ENCODE data around the gene SERGEF.

Gene SERGEF

DNA sequence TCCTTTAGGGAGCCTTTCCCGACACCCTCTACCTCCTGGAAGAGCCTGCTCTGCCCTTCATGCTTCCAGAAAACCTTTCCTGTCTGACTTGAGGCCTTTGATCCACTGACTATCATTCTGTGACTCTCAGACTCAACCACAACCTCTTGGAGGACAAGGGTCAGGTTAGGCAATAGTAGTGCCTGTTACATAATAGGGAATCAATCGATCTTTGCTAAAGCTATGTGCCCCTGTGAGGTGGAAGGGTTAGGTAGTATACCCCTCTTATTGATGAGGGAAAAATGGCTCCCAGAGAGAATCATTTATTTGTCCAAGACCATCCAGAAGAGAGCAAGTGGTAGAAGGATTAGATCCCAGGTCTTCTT is 262.1 kb downstream of the SERGEF start:
- no peak for DNase-seq (ENCODE audit: low read depth in 2 of 2)

GRCh38 chr11:17750013-17750800 is 262.6 kb downstream of the SERGEF start:
- DNase-seq (ENCODE audit: low read depth in 2 of 2) = no peak

DNA sequence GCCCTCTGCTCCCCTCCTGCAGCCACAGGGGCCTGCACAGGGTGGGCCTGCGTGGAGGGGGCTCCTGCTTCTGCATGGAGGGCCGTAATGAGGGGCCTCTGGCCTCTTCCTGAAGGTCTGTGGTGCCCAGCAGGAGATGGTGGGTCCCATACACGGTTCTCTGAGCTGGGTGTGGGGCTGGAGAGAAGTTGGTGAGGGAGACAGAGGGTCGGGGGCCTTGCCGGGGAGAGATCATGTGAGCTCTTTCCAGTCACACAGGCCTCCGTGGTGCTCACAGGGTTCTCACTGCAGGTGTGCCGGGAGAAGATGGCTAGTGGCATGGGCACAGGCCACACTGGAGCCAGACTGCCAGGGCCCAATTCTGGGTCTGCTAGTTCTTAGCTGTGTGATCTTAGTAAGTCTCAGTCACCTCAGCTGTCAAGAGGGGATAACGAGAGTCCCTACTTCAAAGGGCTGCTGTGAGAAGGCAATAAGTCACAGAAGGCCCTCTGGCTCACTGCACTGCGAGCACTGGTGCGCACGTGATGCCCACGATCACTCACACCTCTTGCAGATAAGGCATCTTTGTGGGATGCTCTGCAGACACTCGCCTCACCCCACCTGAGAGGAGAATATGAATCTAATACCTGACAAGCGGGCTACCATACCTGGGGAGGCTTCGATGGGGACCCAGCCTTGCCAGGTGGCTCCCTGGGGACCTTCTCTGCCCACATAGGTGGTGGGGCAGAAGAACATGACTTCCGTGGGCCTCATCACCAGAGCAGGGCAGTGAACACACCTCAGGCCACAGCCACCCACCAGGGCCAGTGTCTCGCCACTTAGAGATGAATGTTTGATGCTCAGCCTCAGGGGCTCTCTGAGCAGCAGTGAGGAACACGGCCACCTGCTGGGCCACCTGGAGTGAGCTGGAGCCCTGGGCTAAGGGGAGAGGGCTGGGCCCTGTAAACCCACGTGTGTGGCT is 263.8 kb downstream of the SERGEF start:
- DNase-seq (ENCODE audit: low read depth in 2 of 2) = no peak

DNA sequence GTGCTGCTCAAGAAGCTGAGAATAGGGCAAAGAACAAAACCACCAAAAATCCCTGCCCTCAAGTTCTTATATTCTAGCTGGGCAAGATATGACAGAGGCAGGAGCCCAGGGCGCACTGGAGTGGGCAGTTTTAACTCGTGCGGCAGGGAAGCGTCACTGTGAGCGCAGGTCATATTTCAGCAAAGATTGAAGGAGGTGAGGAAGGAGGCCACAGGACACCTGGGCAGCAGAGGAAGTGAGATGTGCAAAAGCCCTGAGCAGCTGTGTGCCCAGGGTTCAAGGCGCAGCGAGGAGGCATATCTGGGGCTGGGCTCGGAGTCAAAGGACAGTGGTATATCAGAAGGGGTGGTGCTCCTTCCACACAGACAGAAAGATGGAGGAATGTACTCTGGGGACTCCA is 264.8 kb downstream of the SERGEF start:
- DNase-seq (ENCODE audit: low read depth in 2 of 2) = no peak

- DNase-seq (ENCODE audit: low read depth in 2 of 2) = no peak
Observed at GRCh38 chr11:17747131-17747955, 265.5 kb downstream of the SERGEF start.

DNA sequence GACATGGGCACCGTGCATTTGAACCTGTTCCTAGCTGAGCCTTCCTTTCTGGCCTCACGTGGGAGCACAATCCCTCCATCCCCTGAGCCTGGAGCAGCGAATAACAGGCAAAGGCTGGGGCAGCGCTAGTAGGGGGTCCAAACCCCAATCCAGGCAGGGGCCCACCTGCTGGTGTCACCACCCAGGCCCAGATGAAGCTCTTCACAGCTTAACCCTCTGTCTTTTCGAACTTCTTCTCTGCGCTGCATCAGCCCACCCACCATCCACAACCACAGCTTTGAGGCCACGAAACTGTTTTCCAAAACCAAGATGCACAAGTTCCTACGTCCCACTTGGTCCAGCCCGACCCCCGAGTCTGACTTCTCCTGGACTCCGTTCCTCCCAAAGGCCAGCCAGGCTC is 266.8 kb downstream of the SERGEF start:
- DNase-seq (ENCODE audit: low read depth in 2 of 2) = no peak

GRCh38 chr11:17745023-17745772 is 267.6 kb downstream of the SERGEF start:
- DNase-seq (ENCODE audit: low read depth in 2 of 2) = no peak

DNA sequence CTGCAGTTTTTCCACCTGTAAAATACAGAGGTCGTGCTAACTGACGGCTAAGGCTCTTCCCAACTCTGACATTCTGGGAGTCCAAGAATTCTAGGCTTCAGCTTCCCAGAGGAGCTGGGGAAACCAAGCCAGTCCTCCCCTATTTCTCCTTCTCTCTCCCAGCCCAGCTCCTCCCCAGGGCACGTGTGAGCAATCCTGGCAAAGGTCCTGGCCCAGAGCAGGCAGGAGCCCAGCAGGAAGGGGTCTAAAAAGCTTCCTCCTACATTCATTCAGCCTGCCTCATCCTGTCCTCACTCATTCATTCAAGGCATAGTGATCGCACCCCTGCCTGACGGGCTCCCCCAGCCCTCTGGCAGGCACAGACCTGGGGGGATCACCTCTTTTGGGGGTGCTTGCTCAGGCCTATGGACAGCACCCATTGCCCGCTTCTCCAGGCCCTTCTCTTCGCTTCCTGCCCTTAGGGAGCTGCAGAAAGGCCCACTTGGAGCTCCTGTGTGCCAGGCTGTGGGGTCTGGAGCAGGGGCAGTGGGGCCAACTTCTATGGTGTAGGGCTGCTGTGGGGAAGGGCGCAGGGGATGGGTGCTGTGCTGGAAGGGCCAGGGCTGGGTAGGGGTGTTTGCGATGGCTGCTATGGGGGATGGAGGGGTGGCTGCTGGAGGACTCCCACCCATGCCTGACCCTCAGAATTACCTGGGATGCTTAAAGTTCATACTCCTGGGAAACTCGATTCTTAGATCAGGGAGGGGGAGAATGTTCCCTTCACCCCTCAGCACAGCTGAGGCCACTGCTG is 268.5 kb downstream of the SERGEF start:
- no peak for DNase-seq (ENCODE audit: low read depth in 2 of 2)

- no peak for DNase-seq (ENCODE audit: low read depth in 2 of 2)
Observed at GRCh38 chr11:17743808-17744119, 269.1 kb downstream of the SERGEF start.

DNA sequence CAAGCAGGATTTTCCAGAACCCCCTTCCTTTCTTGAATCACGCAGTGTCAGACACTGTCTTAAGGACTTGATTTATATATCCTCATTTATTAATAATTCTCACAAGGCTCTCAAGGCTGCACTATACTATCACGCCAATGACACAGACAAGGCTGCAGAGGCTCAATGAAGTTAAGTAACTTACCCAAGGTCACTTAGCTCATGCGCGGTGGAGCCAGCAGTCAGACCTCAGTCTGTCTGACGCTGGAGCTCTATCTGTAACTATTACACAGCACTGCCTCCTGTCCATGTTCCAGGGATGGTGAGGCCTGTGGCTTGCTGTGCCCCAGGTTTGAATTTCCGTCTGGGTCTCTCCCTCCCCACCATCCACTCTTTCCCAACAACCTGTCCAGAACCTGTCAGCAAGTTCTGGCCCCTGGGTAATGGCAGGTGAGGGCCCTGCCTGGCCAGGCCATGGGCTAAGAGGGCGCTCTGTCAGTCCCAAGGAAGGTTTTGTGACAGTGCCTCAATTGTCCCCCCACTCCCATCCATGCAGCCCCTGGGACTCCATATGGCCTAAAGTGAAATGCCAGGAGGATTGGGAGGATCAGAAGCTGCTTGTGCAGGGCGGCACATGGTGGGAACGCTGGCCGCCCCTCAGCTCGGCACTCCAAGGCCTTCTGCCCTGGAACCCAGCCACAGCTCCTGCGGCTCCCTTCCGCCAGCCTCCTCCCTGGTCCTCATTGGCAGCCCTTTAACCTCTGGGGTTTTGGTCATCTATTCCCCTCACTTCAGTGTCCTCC is 269.6 kb downstream of the SERGEF start:
- DNase-seq (ENCODE audit: low read depth in 2 of 2) = no peak

DNA sequence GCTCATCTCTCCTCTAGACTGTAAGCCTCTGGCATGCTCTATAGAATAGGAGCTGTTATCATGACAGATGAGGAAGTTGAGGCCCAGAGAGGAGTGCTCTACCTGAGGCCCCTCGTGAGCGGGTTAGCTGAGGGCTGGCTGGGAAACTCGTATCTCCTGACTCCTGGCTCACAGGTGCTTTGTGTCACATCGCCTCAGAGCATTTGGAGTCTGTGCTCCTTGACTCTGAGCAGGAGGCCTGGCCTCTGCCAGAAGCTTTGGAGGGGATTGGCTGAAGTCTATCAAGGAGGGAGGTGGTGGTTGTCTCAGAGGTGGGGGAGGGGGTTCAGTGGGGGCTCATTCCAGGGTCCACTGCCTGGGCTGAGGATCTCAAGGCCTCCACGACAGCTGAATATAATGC is 270.8 kb downstream of the SERGEF start:
- DNase-seq (ENCODE audit: low read depth in 2 of 2) = no peak

DNA sequence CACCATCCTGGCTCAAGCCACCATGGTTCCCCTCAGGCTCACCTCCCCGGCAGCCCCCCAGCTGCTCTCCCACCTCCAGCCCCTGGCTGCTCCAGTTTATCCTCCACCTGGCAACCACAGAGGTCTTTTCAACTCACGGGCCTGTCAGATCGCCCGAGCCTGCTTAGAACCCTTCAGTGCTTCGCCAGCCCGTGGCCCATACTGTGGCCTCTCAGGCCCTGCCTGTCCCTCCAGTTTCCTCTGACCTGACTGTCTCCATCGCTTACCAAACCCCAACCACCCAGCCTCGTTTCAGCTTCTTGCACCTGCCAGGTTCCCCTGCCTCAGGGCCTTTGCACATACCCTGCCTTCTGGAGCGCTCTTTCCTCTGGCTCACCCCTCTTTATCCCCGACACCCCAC is 271.4 kb downstream of the SERGEF start:
- DNase-seq (ENCODE audit: low read depth in 2 of 2) = no peak

DNA sequence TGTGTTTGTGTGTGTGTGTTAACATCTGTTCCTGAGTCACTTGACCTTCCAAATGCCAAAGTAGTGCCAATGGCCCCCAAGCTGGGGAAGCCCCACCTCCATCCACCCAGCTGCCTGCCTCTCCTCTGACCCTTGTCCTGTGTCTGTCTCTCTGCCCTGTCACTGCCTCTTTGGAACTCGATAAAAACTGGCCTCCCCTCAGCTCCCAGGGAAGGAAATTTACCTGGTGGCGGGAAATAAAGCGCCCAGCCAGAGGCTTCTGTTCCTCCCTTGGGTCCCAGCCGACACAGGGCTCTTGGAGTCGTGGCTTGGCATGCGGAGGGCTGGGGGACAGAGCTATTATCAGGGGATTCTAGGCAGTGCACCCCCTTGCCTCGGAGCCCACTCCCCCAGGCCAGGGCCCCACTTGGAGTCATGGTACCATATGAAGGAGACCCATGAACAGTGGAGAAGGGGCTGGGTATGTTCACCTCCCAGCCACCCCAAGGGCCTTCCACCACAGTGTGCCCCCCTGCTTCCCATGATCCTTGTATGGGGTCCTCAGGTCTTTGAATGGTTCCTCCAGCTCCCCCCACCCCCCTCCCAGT is 272.1 kb downstream of the SERGEF start:
- DNase-seq (ENCODE audit: low read depth in 2 of 2) = no peak

GRCh38 chr11:17739945-17740338 is 272.9 kb downstream of the SERGEF start:
- no peak for DNase-seq (ENCODE audit: low read depth in 2 of 2)

- DNase-seq (ENCODE audit: low read depth in 2 of 2) = no peak
Observed at GRCh38 chr11:17738151-17738973, 274.5 kb downstream of the SERGEF start.

All from stimulated activated CD8-positive, alpha-beta memory T cell treated with anti-CD3 and anti-CD28 coated beads, Interleukin-15, amount 100 ng/mL, for 48 hours (primary cell).